GM18502 (cell line): Measurements from ENCODE around the gene OOSP2.

ENCODE experiments used
- ATAC-seq: cut with Tn5 transposase; IDR thresholded peaks from one replicate; pipeline ENCODE4 v1.9.1; 2021; ENCODE audit warnings: mild to moderate bottlenecking; ENCODE audit not compliant: unreplicated experiment, poor library complexity

OOSP2 gene

GRCh38 chr11:60077981-60078380 lies 37.8 kb downstream of the OOSP2 start:
- ATAC-seq: no peak

DNA sequence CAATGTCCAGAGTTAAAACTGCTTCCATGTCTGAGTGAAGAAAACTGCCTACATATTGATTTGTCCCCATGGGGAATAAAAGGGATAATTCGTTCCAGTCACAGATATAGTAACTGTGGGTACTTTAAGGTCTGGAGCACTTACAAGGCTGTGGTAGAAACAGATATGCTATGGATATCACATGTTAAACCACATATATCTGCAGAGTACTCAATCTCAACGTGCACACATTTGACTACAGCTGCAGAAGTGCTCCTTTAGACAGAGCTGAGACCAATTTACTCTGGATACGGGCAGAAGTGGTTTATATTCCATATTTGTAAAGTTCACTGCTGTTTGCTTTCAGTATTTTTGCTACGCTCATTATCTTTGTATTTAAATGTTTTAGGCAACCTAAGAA lies 38.5 kb downstream of the OOSP2 start:
- no peak for ATAC-seq

GRCh38 chr11:60080535-60080934 lies 40.3 kb downstream of the OOSP2 start:
- ATAC-seq: no peak

DNA sequence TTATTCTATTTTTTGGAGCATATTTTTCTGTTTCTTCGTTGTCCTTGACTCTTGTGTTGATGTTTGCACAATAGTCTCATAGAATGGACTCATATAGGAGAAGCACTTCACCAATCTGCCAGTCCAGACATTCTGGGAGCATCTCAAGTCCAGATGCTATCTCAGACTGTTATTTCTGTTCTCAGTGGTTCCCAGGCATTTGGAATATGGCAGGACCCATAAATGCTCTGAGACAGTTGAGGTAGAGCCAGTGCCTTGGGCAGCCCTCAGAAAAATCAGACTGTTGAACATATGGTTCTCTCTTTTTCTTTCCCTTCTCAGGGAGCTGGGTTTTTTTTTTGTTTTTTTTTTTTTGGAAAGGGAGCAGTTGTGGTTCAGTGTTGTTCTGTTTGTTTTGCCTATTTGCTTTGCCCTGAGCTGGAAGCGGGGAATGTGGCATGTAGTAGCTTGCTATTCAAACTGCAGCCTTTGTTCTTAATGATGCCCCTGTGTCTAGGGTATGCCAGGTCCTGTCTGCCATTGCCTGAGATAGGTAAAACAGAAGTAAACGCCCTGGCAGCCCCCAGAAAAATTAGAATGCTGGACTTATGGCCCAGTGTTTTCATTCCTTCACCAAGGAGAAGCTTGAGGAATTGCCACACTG lies 44.5 kb downstream of the OOSP2 start:
- ATAC-seq: no peak

DNA sequence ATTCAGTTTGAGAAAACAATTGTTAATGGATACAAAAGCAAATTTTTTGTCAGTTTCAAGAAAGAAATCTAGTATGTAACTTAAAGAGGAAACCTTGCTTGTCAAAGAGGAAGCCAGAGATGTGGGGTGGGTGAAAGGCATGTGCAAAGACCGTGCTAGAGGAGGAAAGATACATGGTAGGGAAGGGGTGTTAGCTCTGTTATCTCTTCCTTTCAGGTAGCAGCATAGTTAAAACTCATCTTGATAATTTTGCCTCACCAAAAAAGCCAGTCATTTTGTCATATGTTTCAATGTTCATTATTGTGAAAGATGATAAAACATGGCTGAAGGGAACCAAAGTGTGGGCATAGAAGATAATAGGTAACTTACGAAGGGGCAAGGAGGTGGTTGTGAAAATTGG lies 45.7 kb downstream of the OOSP2 start:
- ATAC-seq: no peak

DNA sequence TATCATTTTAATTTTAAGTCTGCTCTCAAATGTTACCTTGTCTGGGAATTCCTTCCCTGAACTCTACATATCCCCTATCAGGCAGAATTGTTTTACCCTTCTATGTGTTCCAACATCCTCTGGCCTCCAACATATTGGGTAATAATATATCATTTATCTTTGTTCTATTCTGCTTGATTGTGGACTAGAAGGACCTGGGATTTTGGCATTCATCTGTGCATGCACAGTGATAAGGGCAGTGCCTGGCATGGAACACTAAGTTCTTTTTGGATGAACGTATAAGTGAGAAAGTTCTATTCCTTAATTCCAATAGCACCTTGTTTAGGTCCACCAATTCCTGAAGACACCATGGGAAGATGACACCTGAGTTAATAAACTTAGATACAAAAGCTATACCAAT lies 47.0 kb downstream of the OOSP2 start:
- no peak for ATAC-seq

DNA sequence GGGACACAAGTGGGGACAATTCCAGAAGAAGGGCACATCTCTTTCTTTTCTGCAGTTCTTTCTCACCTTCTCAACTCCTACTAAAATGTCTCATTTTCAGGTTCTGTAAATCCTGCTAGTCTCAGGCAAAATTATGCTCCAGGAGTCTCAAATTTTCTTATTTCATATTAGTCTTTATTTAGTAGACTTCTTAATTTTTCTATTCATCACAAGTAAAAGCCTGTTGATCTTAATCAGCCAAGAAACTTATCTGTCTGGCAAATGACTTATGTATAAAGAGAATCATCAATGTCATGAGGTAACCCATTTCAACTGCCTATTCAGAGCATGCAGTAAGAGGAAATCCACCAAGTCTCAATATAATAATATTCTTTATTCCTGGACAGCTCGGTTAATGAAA lies 48.2 kb downstream of the OOSP2 start, which contains the start of gene MS4A2:
TSS of gene MS4A2 (plus strand) at position 301 of the 400 bp plus-strand sequence. CDS start 102 bp downstream, outside the sequence.
- ATAC-seq: no peak

DNA sequence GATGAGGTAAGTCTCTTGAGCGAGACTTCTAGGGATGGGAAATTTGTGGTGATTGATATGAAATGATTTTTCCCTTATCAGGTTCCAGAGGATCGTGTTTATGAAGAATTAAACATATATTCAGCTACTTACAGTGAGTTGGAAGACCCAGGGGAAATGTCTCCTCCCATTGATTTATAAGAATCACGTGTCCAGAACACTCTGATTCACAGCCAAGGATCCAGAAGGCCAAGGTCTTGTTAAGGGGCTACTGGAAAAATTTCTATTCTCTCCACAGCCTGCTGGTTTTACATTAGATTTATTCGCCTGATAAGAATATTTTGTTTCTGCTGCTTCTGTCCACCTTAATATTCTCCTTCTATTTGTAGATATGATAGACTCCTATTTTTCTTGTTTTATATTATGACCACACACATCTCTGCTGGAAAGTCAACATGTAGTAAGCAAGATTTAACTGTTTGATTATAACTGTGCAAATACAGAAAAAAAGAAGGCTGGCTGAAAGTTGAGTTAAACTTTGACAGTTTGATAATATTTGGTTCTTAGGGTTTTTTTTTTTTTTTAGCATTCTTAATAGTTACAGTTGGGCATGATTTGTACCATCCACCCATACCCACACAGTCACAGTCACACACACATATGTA lies 55.4 kb downstream of the OOSP2 start:
- ATAC-seq: no peak

GRCh38 chr11:60097189-60097588 lies 57.0 kb downstream of the OOSP2 start:
- ATAC-seq: no peak
